Measurements from ENCODE around the gene CAPN14.

CAPN14 gene

GRCh38 chr2:31241625-31242270 lies 24.4 kb upstream of the CAPN14 start:
- no peak for DNase-seq (ENCODE audit: low read depth, low spot score)

GRCh38 chr2:31240381-31241365 lies 23.4 kb upstream of the CAPN14 start:
- DNase-seq (ENCODE audit: low read depth, low spot score): no peak

- peak; percentile 16 for DNase-seq (ENCODE audit: low read depth, low spot score)
These were observed 22.4 kb upstream of the CAPN14 start for GRCh38 chr2:31239593-31240177.

- no peak for DNase-seq (ENCODE audit: low read depth, low spot score)
These were observed 21.7 kb upstream of the CAPN14 start for GRCh38 chr2:31238906-31239592.

GRCh38 chr2:31238126-31238905 lies 21.0 kb upstream of the CAPN14 start:
- no peak for DNase-seq (ENCODE audit: low read depth, low spot score)

GRCh38 chr2:31237348-31238017 lies 20.2 kb upstream of the CAPN14 start:
- DNase-seq (ENCODE audit: low read depth, low spot score): no peak

GRCh38 chr2:31236433-31237205 lies 19.3 kb upstream of the CAPN14 start:
- peak; percentile 11 for DNase-seq (ENCODE audit: low read depth, low spot score)

GRCh38 chr2:31235504-31235902 lies 18.2 kb upstream of the CAPN14 start:
- peak; percentile 15 for DNase-seq (ENCODE audit: low read depth, low spot score)

GRCh38 chr2:31234683-31235503 lies 17.6 kb upstream of the CAPN14 start:
- DNase-seq (ENCODE audit: low read depth, low spot score): no peak

GRCh38 chr2:31233741-31234682 lies 16.7 kb upstream of the CAPN14 start, which contains the start of gene EHD3:
Gene EHD3, plus strand, starts transcription at chr2:31234152. Its CDS starts 470 bp downstream, at chr2:31234622.
- peak; percentile 99 for DNase-seq (ENCODE audit: low read depth, low spot score)

- no peak for DNase-seq (ENCODE audit: low read depth, low spot score)
These were observed 15.9 kb upstream of the CAPN14 start for GRCh38 chr2:31233231-31233630.

- no peak for DNase-seq (ENCODE audit: low read depth, low spot score)
These were observed 15.3 kb upstream of the CAPN14 start for GRCh38 chr2:31232586-31232985.

GRCh38 chr2:31231571-31232302 lies 14.4 kb upstream of the CAPN14 start:
- DNase-seq (ENCODE audit: low read depth, low spot score): no peak

- no peak for DNase-seq (ENCODE audit: low read depth, low spot score)
These were observed 13.4 kb upstream of the CAPN14 start for GRCh38 chr2:31230751-31231150.

- DNase-seq (ENCODE audit: low read depth, low spot score): no peak
These were observed 11.4 kb upstream of the CAPN14 start for GRCh38 chr2:31228717-31229116.

- DNase-seq (ENCODE audit: low read depth, low spot score): no peak
These were observed 10.4 kb upstream of the CAPN14 start for GRCh38 chr2:31227711-31228125.

GRCh38 chr2:31227110-31227509 lies 9.8 kb upstream of the CAPN14 start:
- DNase-seq (ENCODE audit: low read depth, low spot score): no peak
